Retina (tissue), 1 donor: Measurements from ENCODE around the gene ZNF322.

ENCODE experiments used
- DNase-seq: peaks from one replicate; pipeline ENCODE4 v3.0.0-alpha.2; 2016

The ZNF322 gene

GRCh38 chr6:26613201-26613600 lies 46.3 kb downstream of the ZNF322 start:
- DNase-seq, result peak; percentile 23

DNA sequence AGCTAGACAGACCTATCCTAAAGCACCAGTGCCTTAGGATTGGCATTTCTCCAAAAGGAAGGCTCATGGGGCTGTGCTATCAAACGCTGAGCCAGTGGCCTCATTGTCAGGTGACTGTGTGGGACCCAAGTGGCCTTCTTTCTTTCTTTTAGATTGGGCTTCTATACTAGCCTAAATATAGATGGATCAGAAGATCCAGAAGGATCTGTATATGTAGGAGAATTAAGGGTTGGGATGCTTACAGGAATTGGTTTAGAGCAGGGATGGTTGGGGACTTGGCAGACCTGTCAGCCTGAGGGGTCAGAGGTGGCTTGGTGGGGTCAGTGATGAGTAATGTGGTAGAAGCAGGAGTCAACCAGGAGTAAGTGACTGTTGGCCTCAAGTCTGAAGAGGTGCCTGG lies 47.9 kb downstream of the ZNF322 start:
- DNase-seq, result no peak

GRCh38 chr6:26609463-26609862 lies 50.1 kb downstream of the ZNF322 start:
- DNase-seq, result no peak

GRCh38 chr6:26607434-26608230 lies 51.9 kb downstream of the ZNF322 start:
- DNase-seq, result peak; percentile 50

DNA sequence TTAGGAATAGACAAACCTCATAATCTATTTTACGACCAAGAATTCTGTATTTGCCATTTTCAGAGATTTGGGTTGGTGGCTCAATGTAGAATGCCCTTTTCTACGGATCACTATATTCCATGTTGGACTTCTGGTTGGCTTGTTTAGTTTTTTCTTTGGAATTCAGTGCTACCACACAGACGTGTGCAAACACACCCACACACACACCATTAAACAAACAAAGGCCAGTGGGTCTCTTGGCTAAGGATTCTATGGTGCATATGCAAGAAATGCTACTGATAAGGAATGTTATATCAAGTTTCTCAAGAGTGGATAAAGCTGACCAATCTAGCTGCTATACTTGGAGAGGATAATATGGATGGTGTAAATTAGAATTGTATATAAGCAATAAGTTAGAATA lies 54.7 kb downstream of the ZNF322 start:
- DNase-seq, result no peak

DNA sequence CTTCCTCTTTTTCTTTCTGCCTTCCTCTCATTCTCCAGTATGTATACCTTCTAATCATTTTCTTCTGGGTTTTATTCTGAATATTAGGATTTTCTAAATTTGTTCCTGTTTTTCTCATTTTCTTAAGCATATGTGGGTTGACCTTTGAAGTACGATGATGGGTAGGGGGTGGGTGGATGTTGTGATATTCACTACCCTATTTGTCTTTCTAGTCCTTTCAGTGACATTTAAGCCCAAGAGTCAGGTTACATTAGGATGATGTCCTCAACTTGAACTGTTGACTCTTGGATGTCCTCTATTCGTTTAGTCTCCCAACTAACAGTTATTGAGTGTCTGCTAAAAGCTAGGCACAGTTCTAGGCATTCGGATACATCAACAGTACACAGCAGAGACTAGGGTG lies 55.5 kb downstream of the ZNF322 start:
- DNase-seq, result no peak

GRCh38 chr6:26602262-26602661 lies 57.3 kb downstream of the ZNF322 start:
- DNase-seq, result no peak

- no peak for DNase-seq
These were observed 58.8 kb downstream of the ZNF322 start for GRCh38 chr6:26600759-26601158.

GRCh38 chr6:26599591-26599990 lies 60.0 kb downstream of the ZNF322 start:
- DNase-seq, result no peak

- no peak for DNase-seq
These were observed 60.4 kb downstream of the ZNF322 start for GRCh38 chr6:26599134-26599533.

GRCh38 chr6:26598267-26598666 lies 61.3 kb downstream of the ZNF322 start:
- no peak for DNase-seq

DNA sequence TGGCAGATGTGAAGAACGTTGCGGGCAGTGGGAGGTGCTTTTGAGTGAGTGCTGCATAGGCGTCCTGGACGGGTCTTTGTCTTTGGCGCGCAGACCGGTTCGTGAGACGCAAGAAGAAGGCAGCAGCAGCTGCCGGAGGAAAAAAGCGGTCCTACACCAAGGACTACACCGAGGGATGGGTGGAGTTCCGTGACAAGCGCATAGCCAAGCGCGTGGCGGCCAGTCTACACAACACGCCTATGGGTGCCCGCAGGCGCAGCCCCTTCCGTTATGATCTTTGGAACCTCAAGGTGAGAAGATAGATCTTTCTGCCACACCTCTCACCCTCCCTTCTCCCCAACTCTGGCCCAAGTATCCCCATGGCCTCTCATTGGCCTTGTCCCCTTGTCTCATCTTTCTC lies 61.7 kb downstream of the ZNF322 start:
- no peak for DNase-seq

DNA sequence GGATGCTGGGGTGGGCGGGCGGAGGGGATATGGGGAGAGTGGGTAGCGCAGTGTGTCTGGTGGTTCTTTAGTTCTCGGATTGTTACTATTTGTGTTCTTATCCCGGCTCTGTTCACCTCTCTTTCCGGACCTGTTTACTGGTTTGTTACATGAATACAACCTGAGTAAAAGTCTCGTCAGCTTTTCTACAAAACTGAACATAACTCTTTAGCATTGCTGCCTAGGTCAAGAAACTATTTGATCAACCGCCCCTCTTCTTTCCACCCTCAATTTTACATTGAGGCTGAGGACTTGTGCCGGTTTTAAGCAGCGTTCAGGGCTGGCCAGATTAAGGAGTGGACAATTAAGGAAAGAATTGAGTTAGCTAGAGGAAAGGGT lies 62.2 kb downstream of the ZNF322 start:
- no peak for DNase-seq

- DNase-seq, result peak; percentile 99
These were observed 62.8 kb downstream of the ZNF322 start, which contains the start of gene ABT1 for GRCh38 chr6:26596579-26597388. TSS of gene ABT1 (plus strand) at chr6:26596953. CDS start at chr6:26596983, 30 bp downstream.

- DNase-seq, result peak; percentile 97
These were observed 63.8 kb downstream of the ZNF322 start for GRCh38 chr6:26595669-26596269.

DNA sequence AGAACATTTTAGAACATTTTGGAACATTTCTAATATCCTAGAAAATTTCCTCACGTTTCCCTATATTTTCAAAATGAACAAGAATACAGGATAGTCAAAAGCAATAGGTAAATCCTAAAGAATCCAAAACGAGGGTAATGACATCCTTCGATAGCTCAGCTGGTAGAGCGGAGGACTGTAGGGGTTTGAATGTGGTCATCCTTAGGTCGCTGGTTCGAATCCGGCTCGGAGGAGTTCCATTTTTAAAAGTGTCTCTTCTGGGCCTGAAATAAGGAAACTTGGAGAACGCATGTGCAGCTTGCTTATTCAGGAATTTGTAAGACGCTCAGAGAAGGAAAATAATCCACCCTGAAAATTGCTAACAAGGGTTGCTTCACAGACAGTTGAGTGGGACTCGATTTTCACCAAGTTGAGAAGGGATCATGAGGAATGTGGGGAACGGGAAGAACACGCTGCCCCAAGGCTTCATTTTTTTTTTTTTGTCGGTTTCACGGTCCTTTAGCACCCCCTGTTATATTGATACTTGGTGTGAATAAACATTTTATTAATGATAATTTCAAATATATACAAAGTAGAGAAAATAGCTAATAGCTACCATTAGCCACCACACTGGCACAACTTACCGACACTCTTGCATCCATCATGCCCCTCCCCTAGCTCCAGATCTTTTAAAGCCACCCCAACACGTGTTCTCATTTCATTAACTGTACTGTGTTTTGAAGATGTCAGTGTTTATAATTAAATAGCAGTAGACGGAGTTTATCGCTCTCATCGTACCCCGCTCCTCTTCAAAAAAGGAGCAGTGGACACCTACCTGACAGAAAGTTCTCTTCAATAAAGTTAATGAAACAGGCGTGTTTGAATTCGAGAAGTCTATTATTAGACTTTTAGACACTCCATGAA lies 64.6 kb downstream of the ZNF322 start:
- peak; percentile 39 for DNase-seq

DNA sequence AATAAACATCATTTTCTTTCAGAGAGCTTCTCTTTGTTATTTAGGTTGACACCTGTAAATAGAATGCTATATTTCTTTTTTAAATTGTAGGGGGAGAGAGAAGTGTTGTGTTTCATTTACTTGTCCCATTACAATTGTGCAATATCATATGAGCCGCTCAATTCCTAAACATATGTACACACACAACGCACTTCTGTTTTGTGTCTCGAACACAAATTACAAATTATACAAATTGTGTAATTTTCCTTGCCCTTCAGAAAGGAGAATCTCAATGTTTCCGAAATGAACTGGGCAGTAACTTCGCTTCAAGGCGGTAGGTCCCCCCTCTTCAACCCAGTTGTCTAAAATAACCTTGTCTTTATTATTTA lies 65.4 kb downstream of the ZNF322 start:
- DNase-seq, result no peak

- DNase-seq, result no peak
These were observed 66.0 kb downstream of the ZNF322 start for GRCh38 chr6:26593278-26594130.

DNA sequence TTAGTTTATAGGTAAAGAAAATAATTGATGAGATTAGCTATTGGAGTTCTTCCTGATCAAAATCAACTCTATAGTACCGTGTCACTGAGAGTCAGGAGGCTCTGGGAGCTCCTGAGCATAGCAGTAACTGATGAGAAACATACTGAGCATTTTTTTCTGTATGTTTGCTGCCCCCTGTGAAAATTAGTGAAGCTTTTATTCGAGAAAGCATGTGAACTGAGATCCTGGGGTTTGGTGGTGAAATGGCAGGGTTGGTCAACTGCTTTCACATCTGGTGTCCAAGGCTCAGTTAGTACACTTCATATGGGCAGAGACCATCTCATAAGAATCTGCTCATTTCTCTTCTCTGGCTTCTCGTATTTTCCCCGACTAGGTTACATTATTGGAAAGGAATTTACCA lies 66.9 kb downstream of the ZNF322 start:
- DNase-seq, result no peak

DNA sequence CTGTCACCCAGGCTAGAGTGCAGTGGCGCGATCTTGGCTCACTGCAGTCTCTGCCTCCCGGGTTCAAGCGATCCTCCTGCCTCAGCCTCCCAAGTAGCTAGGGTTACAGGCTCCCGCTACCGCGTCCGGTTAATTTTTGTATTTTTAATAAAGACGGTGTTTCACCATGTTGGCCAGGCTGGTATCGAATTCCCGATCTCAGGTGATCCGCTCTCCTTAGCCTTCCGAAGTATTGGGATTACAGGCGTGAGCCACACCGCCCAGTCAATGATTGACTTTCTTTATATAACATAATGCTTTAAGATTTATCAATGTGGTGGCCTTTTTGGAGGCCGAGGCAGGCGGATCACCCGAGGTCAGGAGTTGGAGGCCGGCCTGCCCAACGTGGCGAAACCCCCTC lies 70.6 kb downstream of the ZNF322 start:
- DNase-seq, result no peak
